Measurements from ENCODE around the gene UST. TPM values are rescaled to one million over a fixed set of nuclear protein-coding genes. Genes with fewer than 3 reads are reported as not detected.

UST gene
- total and polyA plus RNA-seq, 9 of the 15 experiments (the other 6 are each of a cell fraction or from before 2014, with no cell fraction given) = 0.04 to 0.10 TPM; not detected in 7

DNA sequence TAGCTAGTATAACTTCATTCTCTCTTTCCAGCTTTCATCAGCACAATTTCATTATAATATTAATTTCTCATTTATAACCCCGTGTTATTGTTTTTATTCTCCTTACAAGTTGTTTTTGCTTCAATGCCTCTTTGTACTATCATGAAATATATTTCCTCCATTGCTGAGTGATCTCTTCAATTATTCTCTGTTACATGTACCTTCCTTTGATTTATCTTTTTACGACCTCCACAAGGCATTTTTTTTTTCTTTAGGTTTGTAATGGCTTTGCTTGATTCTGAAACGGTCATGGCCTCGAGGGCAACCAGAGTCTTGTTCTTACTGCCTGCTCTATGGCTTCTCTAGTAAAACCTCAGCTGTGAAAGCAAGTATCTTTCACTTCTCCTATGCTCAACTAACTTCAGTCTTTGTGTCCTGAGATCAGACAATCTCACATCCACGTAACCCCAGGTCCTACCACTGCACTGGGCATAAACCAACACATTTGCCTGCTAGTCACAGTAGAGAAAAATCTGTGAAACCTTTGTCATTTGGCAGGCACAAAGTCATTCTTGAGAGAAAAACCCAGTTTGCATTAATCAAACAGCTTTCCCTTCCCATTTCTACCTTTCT is 119.9 kb downstream of the UST start:
- no peaks in the 10 kb centered on the region for H3K9me1 ChIP-seq (ENCODE audit: control insufficient read depth, insufficient read depth, low read length)
- H3K27me3 ChIP-seq (ENCODE audit: control insufficient read depth in 2 of 2, insufficient read depth in 2 of 2, low read length in 2 of 2) = peaks cover 0 to 2% of the 10 kb centered on the region in 2 experiments; a peak in 1 of 5 replicates
- no peak overlapping the region for H3K9ac ChIP-seq (ENCODE audit: insufficient read depth in 1 of 2, low read depth in 2 of 2, low read length in 2 of 2)
- H3K9me3 ChIP-seq (replicated peaks; ENCODE audit: control insufficient read depth, insufficient read depth, low read depth, low read length) = no peaks in the 10 kb centered on the region
- H3K4me1 ChIP-seq (replicated peaks in 1 of 2; ENCODE audit: control insufficient read depth in 2 of 2, insufficient read depth in 2 of 2, low read length in 2 of 2) = no peaks in the 10 kb centered on the region
- CTCF ChIA-PET (ENCODE audit: low intra/inter-chr PET ratio) = no interaction called here
- no peak overlapping the region for H3K27ac ChIP-seq (ENCODE audit: extremely low read depth, low read depth, low read length)
- BruUV-seq (replicated peaks) = no TSS peak
- ATAC-seq (no peak), DNase-seq (ENCODE audit: extremely low read depth in 1 of 4, low spot score in 3 of 4) (no peak), FAIRE-seq (no peak)
- no peak overlapping the region for H3K4me3 ChIP-seq
- no peak overlapping the region for H2AFZ ChIP-seq (ENCODE audit: low read depth, low read length)
- H4K20me1 ChIP-seq (replicated peaks; ENCODE audit: control insufficient read depth, insufficient read depth, low read length) = no peaks in the 10 kb centered on the region
- 1% methylated on average over 5 of the region's 5 CpGs for WGBS (ENCODE audit: insufficient coverage, low coverage, missing lambda C conversion rate)
- H3K79me2 ChIP-seq (ENCODE audit: control insufficient read depth, insufficient read depth, low read length) = no peaks in the 10 kb centered on the region
- H3K4me2 ChIP-seq (ENCODE audit: insufficient read depth, low read length) = no peak overlapping the region
- in situ Hi-C loops (cut with MboI) (no loop called here), intact Hi-C loops (cut with micrococcal nuclease) (no loop called here)
- POLR2A ChIA-PET = no interaction called here
- H3K36me3 ChIP-seq (ENCODE audit: control insufficient read depth, insufficient read depth, low read length) = no peaks in the 10 kb centered on the region
- TF ChIP-seq, protein P1, sequence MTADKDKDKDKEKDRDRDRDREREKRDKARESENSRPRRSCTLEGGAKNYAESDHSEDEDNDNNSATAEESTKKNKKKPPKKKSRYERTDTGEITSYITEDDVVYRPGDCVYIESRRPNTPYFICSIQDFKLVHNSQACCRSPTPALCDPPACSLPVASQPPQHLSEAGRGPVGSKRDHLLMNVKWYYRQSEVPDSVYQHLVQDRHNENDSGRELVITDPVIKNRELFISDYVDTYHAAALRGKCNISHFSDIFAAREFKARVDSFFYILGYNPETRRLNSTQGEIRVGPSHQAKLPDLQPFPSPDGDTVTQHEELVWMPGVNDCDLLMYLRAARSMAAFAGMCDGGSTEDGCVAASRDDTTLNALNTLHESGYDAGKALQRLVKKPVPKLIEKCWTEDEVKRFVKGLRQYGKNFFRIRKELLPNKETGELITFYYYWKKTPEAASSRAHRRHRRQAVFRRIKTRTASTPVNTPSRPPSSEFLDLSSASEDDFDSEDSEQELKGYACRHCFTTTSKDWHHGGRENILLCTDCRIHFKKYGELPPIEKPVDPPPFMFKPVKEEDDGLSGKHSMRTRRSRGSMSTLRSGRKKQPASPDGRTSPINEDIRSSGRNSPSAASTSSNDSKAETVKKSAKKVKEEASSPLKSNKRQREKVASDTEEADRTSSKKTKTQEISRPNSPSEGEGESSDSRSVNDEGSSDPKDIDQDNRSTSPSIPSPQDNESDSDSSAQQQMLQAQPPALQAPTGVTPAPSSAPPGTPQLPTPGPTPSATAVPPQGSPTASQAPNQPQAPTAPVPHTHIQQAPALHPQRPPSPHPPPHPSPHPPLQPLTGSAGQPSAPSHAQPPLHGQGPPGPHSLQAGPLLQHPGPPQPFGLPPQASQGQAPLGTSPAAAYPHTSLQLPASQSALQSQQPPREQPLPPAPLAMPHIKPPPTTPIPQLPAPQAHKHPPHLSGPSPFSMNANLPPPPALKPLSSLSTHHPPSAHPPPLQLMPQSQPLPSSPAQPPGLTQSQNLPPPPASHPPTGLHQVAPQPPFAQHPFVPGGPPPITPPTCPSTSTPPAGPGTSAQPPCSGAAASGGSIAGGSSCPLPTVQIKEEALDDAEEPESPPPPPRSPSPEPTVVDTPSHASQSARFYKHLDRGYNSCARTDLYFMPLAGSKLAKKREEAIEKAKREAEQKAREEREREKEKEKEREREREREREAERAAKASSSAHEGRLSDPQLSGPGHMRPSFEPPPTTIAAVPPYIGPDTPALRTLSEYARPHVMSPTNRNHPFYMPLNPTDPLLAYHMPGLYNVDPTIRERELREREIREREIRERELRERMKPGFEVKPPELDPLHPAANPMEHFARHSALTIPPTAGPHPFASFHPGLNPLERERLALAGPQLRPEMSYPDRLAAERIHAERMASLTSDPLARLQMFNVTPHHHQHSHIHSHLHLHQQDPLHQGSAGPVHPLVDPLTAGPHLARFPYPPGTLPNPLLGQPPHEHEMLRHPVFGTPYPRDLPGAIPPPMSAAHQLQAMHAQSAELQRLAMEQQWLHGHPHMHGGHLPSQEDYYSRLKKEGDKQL (CRISPR knock-in tag; IDR thresholded peaks at IDR 0.05; ENCODE audit: borderline replicate concordance) = no peak
- no peak for TF ChIP-seq XRCC3 (IDR thresholded peaks at IDR 0.05)
- no peak for TF ChIP-seq SRSF7 (optimal IDR thresholded peaks at IDR 0.05; ENCODE audit: low read depth, low read length)
- TF ChIP-seq, protein P2, sequence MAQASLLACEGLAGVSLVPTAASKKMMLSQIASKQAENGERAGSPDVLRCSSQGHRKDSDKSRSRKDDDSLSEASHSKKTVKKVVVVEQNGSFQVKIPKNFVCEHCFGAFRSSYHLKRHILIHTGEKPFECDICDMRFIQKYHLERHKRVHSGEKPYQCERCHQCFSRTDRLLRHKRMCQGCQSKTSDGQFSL (CRISPR knock-in tag; IDR thresholded peaks at IDR 0.05) = no peak
- TF ChIP-seq, protein P2 (tag; IDR thresholded peaks at IDR 0.05) = no peak
- no peak for TF ChIP-seq CTCFL (IDR thresholded peaks at IDR 0.05; ENCODE audit: borderline replicate concordance, insufficient read depth, low read depth, low read length, poor library complexity, severe bottlenecking)
- TF ChIP-seq SMARCC2 (IDR thresholded peaks at IDR 0.05; ENCODE audit: low read depth) = no peak
- no peak for TF ChIP-seq ATF2 (CRISPR knock-in tag; IDR thresholded peaks at IDR 0.05)
